ENCODE results near the gene PCDHGB4.
"Not testable (repeated sequence)": the region's sequence is repeated elsewhere in the genome, so short reads cannot be mapped to it uniquely, and the experiment has no call there.

The PCDHGB4 gene

GRCh38 chr5:141387557-141388311 is at the start of gene PCDHGB4:
Gene PCDHGB4, plus strand, starts transcription at chr5:141387698. Its CDS starts 187 bp downstream, at chr5:141387885.
- DNase-seq, result not testable (repeated sequence)

DNA sequence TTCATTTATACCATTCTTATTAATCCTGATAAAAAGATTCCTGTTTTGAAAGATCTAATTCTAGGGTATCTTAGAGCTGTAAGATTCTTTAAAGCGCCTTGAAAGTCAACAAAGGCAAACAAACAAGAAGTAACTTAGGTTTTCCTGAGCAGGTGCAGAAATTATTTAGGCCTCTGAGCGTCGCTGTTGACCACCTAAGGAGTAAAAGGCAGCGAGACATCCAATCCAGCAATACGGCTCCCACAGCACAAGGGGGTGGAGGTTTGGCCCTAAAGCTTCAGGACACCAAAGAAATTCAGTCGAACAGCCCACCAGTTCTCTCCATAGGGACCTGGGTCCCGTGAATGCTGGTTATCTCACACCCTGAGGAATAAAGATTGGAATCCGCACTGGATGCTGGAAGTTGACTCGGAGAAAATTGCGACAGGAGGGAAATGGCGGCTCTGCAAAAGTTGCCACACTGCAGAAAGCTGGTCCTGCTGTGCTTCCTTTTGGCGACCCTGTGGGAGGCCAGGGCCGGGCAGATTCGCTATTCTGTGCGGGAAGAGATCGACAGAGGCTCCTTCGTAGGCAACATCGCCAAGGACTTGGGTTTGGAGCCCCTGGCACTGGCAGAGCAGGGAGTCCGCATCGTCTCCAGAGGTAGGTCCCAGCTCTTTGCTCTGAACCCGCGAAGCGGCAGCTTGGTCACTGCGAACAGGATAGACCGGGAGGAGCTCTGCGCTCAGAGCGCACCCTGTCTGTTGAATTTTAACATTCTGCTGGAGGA is 48.8 kb upstream of the PCDHGB4 start, which contains the start of gene PCDHGA2:
TSS of gene PCDHGA2 (plus strand) at position 223 of the 769 bp plus-strand sequence.
- DNase-seq, result peak; percentile 20

DNA sequence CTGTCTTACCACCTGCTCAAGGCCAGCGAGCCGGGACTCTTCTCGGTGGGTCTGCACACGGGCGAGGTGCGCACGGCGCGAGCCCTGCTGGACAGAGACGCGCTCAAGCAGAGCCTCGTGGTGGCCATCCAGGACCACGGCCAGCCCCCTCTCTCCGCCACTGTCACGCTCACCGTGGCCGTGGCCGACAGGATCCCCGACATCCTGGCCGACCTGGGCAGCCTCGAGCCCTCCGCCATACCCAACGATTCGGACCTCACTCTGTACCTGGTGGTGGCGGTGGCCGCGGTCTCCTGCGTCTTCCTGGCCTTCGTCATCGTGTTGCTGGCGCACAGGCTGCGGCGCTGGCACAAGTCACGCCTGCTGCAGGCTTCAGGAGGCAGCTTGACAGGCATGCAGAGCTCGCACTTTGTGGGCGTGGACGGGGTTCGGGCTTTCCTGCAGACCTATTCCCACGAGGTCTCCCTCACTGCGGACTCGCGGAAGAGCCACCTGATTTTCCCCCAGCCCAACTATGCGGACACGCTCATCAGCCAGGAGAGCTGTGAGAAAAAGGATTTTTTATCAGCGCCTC is 46.6 kb upstream of the PCDHGB4 start:
- DNase-seq, result not testable (repeated sequence)

DNA sequence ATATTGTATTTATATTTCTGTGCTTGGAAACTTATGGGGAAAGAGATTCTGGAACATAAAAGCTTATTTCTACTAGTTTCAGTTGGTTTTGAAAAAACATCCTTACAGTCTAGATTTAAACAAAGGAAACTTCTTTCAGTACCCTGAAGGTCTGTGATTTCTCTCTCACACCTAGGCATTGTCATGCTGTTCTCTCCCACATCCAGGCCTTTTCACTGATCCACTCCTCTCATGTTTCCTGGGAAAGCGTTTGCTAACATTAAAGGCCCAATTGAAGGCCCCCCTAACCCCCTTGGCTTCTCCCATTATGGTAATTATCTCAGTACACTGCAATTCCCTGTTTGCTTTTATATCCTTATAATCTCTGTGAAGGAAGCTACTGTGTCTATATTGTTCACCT is 44.7 kb upstream of the PCDHGB4 start:
- DNase-seq, result no peak

DNA sequence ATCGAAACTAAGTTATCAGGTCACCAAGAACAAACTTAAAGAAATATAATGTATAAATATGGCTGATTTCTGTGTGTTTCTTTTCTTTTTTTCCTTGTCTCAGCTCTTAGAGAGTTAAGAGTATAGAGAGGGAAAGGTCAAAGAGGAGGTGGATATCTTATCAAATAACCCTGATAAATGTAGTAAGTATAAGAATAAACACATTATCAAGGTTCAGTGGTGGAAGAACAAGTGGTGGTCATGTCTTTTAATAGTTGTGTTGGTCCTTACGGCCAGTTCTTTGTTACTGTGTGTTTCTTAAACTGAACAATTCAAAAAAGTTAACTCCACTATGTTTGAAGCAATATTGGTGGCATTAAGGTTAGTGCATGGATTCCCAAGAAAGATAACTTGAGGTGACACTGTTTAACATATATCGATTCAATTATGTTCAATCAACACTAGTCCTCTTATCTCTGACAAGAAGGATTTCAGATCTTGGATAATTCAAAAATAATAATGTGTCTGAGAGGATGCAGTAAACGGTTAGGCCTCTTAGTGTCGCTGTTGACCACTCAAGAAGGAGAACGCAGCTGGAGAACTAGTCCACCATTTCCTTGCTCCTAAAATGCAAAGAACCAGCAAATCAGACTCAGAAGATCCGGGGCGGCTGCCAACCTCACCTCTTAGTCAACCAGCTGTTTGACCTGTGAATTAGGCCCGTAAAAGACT is 44.1 kb upstream of the PCDHGB4 start, which contains the start of gene PCDHGA3:
TSS of gene PCDHGA3 (plus strand) at position 588 of the 711 bp plus-strand sequence. CDS start 205 bp downstream, outside the sequence.
- no peak for DNase-seq

DNA sequence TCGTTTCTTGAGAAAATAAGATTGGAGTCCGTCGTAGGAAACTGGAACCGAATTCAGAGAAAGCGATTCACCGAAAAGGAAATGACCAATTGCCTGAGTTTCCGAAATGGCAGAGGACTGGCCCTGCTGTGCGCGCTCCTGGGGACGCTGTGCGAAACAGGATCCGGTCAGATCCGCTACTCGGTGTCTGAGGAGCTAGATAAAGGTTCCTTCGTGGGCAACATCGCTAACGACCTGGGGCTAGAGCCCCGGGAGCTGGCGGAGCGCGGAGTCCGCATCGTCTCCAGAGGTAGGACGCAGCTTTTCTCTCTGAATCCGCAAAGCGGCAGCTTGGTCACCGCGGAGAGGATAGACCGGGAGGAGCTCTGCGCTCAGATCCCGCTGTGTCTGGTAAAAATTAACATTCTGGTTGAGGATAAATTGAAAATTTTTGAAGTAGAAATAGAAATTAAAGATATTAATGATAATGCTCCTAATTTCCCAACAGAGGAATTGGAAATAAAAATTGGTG is 43.5 kb upstream of the PCDHGB4 start:
- DNase-seq, result no peak

- DNase-seq, result no peak
These were observed 42.2 kb upstream of the PCDHGB4 start for GRCh38 chr5:141345327-141345726.

- DNase-seq, result not testable (repeated sequence)
These were observed 41.5 kb upstream of the PCDHGB4 start for GRCh38 chr5:141346017-141346416.

- DNase-seq, result peak; percentile 38
These were observed 37.4 kb upstream of the PCDHGB4 start, which contains the start of gene PCDHGB1 for GRCh38 chr5:141349917-141350619. Gene PCDHGB1, plus strand, starts transcription at chr5:141350099. Its CDS starts 162 bp downstream, at chr5:141350261.

DNA sequence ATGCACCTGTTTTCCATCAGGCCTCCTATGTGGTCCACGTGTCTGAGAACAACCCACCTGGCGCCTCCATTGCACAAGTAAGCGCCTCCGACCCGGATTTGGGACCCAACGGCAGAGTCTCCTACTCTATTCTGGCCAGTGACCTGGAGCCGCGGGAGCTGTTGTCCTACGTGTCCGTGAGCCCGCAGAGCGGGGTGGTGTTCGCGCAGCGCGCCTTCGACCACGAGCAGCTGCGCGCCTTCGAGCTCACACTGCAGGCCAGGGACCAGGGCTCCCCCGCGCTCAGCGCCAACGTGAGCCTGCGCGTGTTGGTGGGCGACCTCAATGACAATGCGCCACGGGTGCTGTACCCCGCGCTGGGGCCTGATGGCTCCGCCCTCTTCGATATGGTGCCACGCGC is 35.9 kb upstream of the PCDHGB4 start:
- no peak for DNase-seq

DNA sequence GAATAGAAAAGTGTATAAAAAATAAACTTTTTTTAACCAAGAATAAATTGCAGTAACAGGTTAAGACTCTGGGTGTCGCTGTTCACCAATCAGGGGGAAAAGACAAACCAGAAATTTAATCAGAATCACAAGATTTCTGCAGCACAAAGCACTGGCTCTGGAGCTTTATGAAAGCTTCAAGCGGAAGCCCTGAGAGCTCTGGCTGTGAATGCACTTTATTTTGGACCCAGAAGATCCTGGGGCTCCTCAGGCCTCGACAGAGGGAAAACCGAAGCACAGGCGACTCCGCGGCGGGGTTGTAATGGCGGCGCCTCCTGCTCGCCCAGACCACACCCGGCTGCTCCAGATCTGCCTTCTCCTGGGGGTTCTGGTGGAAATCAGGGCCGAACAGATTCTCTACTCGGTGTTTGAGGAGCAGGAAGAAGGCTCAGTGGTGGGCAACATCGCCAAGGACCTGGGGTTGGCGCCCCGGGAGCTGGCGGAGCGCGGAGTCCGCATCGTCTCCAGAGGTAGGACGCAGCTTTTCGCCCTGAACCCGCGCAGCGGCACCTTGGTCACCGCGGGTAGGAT is 32.5 kb upstream of the PCDHGB4 start, which contains the start of gene PCDHGA4:
TSS of gene PCDHGA4 (plus strand) at position 122 of the 570 bp plus-strand sequence. CDS start at position 209, 87 bp downstream.
- no peak for DNase-seq

DNA sequence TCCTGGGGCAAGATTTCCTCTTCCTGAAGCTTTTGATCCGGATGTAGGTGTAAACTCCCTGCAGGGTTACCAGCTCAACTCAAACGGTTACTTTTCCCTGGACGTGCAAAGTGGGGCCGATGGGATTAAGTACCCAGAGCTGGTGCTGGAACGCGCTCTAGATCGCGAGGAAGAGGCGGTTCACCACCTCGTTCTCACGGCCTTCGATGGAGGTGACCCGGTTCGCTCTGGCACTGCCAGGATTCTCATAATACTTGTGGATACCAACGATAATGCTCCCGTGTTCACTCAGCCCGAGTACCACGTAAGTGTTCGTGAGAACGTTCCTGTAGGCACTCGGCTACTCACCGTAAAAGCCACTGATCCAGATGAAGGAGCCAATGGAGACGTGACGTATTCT is 31.9 kb upstream of the PCDHGB4 start:
- DNase-seq, result no peak

- DNase-seq, result no peak
These were observed 31.4 kb upstream of the PCDHGB4 start for GRCh38 chr5:141356133-141356532.

- no peak for DNase-seq
These were observed 30.5 kb upstream of the PCDHGB4 start for GRCh38 chr5:141356950-141357349.

DNA sequence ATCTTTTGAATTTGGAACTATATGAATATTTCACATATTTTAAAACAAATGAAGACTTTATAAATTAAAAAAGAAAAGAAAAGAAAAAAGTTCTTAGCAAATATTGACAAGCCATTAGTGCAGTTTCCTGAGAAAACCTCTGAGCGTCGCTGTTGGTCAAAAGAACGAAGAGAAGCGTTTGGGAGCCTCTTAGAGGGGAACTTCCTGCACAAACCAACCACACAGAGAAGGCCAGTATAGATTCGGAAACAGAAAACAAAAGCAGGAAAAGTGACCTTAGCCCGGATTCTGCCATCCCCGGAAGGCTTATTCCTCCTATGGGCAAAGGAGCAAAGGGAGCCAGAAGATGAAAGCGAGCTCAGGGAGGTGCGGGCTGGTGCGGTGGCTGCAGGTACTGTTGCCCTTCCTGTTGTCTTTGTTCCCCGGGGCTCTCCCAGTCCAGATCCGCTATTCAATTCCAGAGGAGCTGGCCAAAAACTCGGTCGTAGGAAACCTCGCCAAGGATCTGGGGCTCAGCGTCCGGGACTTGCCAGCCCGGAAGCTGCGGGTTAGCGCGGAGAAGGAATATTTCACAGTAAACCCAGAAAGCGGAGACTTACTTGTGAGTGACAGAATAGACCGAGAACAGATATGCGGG is 27.6 kb upstream of the PCDHGB4 start, which contains the start of gene PCDHGB2:
TSS of gene PCDHGB2 (plus strand) at position 205 of the 637 bp plus-strand sequence. CDS start at position 347, 142 bp downstream.
- peak; percentile 14 for DNase-seq

GRCh38 chr5:141360685-141361084 is 26.8 kb upstream of the PCDHGB4 start:
- DNase-seq, result no peak

DNA sequence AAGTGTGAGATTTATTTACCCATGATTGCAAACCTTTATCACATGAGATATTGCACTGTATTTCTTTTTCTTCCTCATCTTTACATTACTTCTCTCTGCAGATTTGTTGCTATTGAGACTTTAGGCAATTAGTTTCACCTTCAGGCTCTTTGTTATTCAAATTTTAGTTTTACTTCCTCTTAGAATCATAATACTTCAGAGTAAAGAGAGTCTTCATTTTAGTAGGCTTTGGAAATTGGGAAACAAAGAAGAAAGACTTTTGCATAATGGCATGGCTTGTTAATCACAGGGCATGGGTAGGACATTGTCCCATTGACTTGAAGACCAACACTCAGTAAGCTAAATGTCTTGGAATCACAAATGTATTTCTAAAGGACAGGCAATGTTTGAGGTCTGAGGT is 24.8 kb upstream of the PCDHGB4 start:
- no peak for DNase-seq

GRCh38 chr5:141363952-141364660 is 23.4 kb upstream of the PCDHGB4 start, which contains the start of gene PCDHGA5:
Gene PCDHGA5, plus strand, starts transcription at chr5:141364162. Its CDS starts 169 bp downstream, at chr5:141364331.
- no peak for DNase-seq

DNA sequence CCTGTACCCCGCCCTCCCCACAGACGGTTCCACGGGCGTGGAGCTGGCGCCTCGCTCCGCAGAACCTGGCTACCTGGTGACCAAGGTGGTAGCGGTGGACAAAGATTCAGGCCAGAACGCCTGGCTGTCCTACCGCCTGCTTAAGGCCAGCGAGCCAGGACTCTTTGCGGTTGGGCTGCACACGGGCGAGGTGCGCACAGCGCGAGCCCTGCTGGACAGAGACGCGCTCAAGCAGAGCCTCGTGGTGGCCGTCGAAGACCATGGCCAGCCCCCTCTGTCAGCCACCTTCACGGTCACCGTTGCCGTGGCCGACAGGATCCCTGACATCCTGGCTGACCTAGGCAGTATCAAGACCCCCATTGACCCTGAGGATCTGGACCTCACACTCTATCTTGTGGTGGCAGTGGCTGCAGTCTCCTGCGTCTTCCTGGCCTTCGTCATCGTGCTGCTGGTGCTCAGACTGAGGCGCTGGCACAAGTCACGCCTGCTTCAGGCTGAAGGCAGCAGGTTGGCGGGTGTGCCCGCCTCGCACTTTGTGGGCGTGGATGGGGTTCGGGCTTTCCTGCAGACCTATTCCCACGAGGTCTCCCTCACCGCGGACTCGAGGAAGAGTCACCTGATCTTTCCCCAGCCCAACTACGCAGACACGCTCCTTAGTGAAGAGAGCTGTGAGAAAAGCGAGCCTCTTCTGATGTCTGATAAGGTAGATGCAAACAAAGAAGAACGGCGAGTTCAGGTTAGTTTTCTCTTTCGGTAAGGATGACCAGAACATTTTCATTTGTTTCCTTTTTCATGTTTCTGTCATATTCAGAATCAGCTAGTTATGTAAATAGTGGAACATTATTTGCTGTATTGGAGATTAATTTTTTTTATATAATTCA is 21.2 kb upstream of the PCDHGB4 start:
- no peak for DNase-seq

Data from NCI-H226 (cell line).